ENCODE data around the gene S100A10.

The S100A10 gene

DNA sequence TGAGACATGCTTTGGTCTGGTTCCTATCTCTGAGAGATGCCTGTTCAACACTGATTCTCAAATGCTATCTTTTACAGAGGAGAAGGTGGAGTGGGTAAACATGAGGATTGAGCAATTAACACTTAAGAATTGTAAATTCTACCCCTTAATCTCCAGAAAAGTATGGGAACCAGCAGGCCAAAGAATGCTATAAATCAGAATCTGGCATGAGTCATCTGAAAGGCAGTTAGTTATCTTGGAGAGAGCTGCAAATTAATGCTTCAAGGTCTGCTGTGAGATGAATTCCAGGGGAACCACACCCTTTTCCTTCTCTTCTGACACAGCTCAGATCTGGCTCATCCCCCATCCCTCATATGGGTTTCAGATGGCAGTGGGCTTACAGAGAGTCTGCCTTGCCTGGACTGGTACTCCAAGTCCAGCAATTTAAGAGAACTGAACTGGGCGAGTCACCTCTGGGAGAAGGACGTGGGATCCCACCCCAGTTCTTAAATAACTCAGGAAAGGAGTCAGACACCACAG lies 5.2 kb downstream of the S100A10 start:
- DNase-seq (ENCODE audit: low read depth) = no peak

DNA sequence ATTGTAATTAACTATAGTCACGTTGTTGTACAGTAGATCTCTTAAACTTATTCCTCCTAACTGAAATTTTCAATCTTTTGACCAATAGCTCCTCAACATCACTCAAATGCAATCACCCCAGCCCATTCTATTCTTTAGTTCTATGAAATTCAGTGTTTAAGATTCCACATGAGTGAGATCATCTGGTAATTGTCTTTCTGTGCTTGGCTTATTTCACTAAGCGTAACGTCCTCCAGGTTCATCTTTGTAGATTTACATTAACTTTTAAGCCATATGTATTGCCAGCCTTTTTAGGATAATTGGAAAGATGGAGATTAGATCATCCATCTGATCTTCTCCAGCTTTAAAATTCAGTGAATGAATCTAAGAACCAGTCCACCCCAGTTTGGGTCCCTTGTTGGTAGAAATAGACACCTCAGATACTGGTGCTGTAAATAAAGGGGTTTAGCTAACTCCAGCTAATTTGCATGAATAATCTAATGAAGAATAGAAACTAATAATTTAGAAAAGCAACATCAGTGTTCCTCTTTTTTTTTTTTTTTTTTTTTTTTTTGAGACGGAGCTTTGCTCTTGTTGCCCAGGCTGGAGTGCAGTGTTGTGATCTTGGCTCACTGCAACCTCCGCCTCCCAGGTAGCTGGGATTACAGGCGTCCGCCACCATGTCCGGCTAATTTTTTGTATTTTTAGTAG lies 7.0 kb downstream of the S100A10 start:
- no peak for DNase-seq (ENCODE audit: low read depth)

DNA sequence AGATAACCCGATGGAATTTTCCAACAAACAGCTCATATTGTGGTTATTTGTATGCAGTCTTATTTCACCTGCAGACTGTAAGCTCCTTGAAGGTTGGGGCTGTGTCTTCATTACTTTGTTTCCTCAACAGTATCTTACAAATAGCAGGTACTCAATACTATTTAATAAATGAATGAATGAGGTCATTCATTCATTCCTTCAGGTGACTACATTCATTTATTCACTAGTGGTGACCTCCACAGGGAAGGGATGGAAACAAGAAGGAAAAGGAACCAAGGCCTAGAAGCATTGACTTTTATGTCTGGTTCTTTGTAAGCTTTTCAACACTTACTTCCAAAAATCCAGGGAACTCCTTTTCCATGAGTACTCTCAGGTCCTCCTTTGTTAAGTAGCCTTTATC lies 7.9 kb downstream of the S100A10 start:
- no peak for DNase-seq (ENCODE audit: low read depth)

DNA sequence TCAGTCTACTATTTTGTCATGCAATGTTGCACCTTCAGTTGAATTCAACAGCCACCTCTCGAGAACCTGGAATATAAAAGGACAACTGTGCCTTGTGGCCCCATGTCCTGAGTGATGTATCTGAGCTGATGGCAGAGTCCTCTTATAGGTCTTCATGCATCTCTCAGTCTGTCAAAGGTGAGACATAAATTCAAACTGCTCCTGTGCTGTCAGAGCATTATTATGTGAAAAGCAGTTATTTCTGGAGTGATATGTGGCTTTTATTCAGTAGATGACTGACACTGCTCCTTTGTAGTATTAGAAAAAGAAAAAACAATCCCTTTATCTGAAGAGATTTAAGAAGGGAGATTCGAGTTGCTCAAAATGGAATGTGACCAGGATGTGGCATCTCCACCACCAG lies 8.4 kb downstream of the S100A10 start:
- no peak for DNase-seq (ENCODE audit: low read depth)

DNA sequence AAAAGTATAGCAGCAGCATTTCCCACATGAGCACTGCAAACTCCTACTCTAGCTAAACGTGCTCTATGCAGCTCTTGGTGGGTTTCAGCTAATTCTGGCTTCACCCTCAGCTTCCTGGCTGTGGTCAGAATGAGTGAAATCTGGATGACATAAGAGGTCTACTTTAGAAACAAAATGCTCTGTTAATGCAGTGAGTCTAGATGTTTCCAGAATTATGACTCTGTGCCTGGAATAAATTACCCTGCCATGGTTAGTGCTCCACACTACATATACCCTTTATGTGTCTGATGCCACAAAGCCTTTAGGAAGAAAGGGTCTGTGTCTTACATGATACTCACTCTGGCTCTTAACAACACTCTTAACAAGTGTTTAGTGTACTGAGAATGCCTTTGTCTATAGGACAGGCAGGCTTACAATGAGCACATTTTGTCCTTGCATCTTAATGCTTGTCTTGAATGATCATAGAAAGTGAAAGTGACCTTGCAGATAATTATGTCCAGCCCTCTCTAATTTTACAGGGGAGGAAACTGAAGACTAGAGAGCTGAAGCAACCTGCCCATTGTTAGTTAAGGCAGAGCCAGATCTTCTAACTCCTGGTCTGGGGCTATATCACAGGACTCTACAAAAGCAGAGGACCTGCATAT lies 9.2 kb downstream of the S100A10 start:
- DNase-seq (ENCODE audit: low read depth) = no peak

DNA sequence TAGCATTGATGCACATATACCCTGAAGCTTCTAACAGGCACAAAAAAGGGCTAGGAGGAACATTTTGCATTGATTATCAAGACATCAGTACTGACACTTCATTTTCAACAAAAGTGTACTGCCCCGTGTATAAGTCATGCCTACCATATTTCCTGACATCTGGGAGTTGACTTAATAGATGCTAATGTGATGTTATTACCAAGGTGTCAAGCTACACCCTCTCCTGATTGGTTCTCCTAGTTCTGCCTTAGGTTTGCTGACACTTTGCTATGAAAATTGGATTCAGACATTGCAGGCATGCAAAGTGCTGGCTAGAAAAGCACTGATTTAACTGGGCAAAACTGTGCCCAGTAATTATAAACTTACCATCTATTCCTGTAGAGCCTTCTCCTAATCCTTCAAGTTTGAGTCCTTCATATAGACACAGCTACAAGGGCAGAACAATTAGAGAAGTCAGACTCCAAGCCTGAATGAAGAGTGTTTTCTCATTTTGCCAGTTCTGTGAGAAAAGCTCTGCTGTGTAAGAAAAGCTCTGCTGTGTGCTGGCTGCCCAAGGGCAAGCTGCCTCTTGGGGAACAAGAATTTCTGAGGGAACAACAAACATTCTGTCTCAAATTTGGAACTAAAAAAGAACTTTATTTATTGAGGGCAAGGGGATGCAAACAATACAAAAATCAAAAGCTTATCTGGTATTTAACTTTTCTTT lies 11.2 kb downstream of the S100A10 start:
- DNase-seq (ENCODE audit: low read depth) = no peak

DNA sequence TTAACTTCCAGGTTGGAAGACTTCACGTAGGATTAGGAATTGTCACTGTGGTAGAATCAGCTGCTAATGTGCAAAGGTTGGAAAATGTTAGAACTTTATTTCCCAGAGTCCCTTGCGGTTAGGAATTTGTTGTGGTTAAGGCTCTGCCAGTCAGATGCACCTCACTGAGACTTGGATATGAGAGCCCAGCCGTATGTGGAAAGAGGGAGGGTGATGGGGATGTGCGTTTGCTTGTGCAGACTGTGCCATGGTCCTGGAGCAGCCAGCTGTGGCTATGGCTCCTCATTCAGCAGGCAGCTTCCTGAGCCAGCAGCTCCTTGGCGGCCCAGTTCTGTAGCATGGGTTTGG lies 12.5 kb downstream of the S100A10 start:
- DNase-seq (ENCODE audit: low read depth) = no peak

DNA sequence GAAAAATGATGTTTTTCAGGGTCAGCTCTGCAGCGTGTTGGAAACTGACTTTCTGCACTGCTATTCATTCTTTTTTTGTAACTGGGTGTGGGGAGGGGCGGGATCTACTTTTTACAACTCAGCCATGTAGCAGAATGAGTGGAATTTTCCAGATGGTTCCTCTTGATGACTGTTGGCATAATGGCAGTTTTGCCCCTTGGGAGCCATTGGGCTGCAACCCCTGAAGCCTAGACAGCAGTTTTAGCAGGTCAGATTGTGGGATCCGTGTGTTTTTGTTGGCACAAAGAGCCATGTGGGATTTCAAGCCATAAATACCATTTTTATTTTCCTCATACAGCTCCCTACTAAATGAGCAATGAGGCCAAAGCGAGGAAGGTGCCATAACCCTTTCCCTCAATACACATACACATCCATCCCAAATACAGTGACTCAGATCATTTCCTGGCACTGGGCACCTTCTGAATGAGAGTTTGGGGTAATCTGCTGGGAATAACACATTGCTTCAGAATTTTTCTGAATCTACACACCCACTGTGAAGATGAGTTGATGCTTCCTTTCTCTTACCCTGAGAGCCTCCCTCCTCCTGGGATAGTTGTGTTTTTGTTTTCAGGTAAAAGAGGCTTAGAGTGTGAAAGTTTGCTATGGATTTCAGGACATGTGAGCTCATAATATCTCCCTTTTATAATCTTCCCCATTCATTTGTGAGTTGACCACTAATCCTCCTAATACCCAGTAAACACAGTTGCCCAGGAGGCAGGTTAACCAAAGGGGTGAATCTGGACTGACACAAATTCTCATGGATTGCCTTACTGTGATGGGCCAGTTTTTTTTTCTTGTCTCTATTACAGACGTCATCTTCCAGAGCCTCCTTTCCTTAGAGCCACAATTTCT lies 13.1 kb downstream of the S100A10 start:
- no peak for DNase-seq (ENCODE audit: low read depth)

DNA sequence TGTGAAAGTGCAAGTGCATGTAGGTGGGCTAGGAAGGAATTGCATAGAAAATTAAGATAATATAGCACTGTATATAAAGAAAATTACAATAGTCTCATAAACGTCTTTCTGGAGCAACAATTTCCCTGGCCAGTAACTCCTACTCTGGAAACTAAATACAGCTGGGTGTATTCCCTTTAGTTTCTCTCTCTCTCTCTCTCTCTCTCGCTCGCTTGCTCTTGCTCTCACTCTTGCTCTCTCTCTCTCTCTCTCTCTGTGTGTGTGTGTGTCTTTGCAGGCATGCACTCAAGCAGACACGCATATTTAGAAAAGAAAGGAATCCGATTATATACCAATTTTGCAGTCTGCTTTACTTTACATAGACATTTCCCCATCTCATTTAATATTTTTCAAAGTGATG lies 14.7 kb downstream of the S100A10 start:
- DNase-seq (ENCODE audit: low read depth) = no peak

DNA sequence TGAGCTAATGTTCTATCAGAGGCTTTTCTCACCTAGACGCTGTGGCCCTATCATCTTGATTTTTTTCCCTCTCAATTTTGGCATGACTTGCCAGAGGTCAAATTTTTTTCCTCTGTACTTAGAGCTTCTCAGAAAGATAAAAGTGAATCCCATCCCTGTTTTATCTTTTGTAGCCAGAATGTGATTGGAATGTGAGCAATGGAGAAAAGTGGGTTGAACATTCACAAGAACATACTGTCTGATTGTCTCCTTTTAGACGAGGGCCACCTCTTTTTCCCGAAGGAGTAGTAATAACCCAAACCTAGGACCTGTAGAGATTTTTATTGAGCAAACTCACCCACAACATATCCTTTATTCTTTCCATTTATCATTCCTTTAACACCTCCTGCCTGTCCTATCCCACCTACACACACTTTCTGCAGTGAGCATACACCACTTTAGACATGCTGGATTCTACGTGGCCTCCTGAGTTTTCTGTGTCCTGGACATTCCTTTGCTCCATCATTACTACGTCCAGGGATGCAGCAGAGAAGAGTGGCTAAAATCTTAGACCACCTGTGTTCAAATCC lies 15.9 kb downstream of the S100A10 start:
- no peak for DNase-seq (ENCODE audit: low read depth)

DNA sequence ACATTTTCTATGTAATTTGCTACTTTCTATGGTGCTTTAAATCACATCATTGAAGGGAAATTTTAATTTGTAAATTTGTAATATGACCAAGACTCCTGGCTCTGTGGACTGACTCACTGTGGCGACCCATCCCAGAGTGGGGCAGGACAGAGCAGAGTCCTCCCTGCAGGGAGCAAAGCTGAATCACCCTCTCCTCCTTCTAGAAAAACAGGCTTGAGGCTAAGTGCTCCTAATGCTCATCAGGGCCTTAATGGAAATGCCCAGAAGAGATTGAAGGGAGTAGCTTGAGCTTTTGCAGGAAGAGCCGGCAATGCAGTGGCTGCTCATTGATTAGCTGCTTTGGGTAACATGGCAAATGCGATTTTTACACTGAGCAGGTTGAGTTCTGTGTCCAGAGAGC lies 16.8 kb downstream of the S100A10 start:
- no peak for DNase-seq (ENCODE audit: low read depth)

DNA sequence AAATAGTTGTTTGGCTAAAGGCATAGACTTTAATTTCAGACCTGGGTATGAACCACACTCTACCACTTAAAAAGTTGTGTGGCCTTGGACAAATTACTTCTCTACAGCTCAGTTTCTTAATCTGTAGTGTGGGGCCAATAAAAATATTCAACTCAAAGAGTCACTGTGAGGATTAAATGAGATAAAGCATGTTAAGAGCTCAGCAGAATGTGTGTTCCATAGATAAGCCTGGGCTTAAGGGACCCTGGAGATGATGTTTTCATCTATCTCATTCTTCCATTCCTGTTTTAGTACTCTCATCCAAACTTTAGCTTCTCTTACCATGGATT lies 17.7 kb downstream of the S100A10 start:
- DNase-seq (ENCODE audit: low read depth) = no peak

DNA sequence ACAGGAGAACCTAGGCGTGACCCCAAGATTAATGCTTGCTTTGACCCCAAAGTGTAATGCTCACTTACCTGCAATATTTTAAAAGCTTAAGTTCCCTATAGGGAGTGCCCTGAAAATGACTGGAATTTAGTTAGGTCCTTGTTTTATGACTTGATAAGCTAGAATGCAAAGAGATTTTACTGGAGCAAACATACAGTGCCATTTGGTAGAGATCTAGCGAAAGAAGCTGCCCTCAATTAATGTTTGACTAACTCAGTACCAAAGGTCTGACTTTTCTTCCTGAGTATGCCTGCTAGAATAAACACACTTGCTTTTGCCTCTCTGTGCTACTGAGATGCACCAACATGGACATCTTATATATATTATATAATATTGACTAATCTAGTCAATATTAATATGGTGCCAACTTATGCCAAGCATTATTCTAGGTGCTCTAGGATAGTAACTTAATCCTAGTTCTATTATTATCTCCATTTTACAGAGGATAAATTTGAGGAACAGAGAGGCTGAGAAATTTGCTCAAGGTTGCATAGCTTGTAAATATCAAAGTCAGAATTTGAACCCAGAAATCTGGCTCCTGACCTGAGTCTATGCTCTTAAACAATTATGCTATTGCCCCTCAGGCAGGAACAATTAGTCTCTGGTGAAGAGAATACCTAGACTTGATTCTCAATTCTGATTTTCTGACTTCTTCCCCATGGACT lies 18.2 kb downstream of the S100A10 start:
- no peak for DNase-seq (ENCODE audit: low read depth)

DNA sequence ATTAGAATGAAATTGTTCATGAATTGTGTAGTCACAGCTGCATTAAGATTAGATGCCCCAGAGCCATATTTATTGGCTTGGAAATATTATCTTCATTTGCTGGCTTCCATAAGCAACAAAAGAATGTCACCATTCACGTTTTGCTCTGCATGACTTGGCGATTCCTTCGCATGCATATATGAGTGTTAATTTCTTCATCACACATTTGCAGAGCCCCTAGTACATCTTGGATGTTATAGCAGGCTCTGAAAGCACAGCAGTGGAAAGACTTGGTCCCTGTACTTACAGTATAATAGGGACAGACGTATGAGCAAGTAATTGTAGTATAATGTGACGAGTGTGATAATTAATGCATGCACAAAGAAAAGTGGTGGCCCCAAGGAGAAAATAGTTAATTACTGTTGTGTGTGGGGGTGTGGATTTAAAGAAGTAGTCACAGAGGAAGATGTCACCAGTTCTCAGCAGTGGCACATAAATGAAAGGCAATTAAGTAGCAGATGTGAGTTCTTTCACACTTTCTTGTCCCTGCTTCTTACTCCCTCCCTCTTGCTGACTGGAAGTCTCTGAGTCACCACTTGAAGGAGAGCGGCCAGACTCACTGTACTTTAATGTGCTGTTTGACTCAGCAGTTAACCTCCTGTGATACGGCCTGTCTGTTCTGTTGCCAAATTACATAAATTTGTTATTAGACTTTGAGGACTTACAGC lies 21.0 kb downstream of the S100A10 start:
- no peak for DNase-seq (ENCODE audit: low read depth)

DNA sequence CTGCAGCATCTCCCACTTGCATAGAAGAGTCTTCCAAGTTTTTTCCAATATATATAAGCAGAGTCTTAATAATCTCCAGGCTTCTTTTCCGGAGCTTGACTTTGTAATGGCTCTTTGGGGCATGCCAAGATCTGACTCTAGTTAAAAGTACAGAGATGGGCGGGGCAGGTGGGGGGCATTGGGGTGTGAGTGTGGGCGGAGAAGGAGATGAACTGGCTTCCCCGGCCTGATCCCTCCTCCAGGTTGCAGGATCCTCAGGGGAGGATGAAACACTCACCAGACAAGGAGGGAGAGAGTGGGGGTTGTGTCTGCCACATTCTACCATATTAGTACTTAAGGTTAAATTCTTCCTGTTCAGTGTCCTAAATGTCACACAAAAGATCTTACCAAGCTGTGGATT lies 23.0 kb downstream of the S100A10 start:
- DNase-seq (ENCODE audit: low read depth) = no peak

DNA sequence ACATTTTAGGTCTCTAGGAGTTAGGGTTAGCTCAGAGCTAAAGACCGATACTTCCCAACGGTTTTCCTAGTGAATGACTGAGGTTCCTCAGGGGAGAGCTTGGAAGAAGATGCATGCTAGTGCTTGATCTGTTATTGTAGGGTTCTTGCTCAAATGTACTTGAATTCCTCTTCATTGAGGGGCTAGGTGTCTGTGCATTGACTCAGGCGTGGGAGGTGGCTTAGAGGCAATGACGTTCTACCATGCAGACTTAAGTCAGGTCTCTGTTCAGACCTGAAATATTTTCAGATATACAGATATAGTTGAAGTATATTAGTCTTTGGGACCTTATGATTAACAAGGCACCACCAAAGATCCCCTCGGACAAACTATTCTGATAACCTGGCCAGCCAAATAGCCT lies 23.5 kb downstream of the S100A10 start:
- DNase-seq (ENCODE audit: low read depth) = no peak

DNA sequence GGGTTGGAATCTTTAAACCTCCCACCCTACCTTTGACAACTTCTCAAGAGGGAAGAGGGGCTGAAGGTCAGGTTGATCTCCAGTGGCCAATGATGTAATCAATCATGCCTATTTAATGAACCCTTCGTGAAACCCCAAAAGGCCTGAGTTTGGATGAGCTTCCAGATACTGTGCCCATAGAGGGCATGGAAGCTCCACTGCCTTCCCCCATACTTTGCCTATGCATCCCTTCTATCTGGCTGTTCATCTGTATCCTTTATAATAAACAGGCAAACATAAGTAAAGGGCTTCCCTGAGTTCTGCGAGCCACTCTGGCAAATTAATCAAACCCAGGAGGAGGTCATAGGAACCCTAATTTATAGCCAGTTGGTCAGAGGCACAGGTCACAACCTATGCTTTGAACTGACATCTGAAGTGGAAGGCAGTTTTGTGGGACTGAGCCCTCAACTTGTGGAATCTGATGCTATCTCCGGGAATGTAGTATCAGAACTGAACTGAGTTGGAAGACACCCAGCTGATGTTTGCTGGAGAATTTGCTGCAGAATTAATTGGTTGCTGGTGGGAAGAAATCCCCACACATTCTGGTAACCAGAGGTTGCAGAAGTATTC lies 24.8 kb downstream of the S100A10 start:
- no peak for DNase-seq (ENCODE audit: low read depth)

DNA sequence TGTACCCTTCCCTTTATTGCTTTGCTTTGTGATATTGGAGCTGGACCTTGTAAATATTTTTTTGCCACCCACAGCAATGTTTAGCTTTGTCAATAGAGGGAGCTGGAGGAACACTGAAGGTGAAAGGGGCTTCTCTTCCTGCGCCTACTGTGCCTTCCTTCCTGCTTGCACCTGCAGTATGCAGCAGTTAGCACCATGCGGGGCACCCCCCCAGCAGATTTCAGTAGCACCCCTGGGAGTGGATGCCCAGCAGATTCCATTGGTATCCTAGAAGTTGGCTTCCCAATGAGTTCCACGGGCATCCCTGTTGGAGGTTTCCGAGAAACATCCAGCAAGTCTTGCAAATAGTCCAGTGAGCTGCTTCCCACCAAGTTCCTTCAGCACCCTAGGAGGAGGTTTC lies 25.6 kb downstream of the S100A10 start:
- DNase-seq (ENCODE audit: low read depth) = no peak

DNA sequence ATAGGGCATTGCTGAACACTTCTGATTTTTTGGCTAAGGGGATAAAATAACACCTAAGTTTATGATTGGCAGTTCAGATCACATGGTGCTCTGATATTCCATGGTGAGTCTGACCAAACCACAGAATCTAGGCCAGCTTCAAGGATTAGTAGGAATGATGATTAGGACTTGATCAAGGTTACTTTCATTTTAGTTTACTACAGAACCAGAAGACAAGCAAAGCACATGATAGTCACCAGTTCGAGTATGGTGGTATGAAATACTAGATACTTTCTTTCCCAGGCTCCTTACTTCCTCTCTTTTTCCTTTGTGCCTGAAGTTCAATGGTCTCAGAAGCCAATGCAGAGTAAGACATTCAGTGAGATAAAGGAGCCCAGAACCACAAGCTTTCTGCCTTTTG lies 26.6 kb downstream of the S100A10 start:
- DNase-seq (ENCODE audit: low read depth) = no peak

DNA sequence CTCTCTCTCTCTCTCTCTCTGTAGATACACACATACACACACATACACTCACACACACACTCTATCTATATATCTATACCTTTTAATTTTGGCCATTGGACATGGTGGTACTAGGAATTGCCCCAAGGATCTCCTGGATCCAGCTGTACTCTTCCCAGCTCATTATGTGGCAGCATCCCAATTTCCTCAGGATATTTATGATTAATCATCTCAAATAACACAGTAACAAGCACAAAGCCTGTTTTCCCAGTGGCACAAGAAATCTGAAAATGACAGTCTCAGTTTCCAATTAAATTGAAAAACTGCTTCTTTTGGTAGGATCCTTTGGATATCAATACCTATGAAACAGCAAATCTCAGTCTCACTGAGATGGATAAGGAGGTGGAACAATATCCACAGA lies 27.6 kb downstream of the S100A10 start:
- DNase-seq (ENCODE audit: low read depth) = no peak

Measured in T follicular helper cell (primary cell).